Measurements from ENCODE around the gene MYOF.

- TF ChIP-seq CTCF (IDR thresholded peaks at IDR 0.05) (no peak), ZFX (IDR thresholded peaks at IDR 0.05; ENCODE audit: borderline replicate concordance) (no peak)
Observed at GRCh38 chr10:93305122-93305521, 177.0 kb downstream of the MYOF start.
